Measurements from ENCODE around the gene FOXJ1.

FOXJ1 gene

GRCh38 chr17:76164331-76164730 is 23.3 kb upstream of the FOXJ1 start:
- H2AFZ ChIP-seq (ENCODE audit: low read depth, low read length, severe bottlenecking), result no peak overlapping the region
- no peaks in the 10 kb centered on the region for H3K36me3 ChIP-seq (ENCODE audit: low read length)
- no peaks in the 10 kb centered on the region for H3K27me3 ChIP-seq (ENCODE audit: low read length)
- H3K9ac ChIP-seq (ENCODE audit: low read length), result no peak overlapping the region
- no peaks in the 10 kb centered on the region for H3K9me3 ChIP-seq (ENCODE audit: insufficient read depth, low read length)
- H3K4me3 ChIP-seq (ENCODE audit: insufficient read depth, low read length, poor library complexity, severe bottlenecking), result no peak overlapping the region
- H4K20me1 ChIP-seq (ENCODE audit: low read depth, low read length), result no peaks in the 10 kb centered on the region
- no peak overlapping the region for H3K4me2 ChIP-seq (ENCODE audit: low read depth, low read length, poor library complexity, severe bottlenecking)
- no peaks in the 10 kb centered on the region for H3K9me2 ChIP-seq (replicated peaks; ENCODE audit: insufficient read depth, low read length)
- no peaks in the 10 kb centered on the region for H3K79me2 ChIP-seq (ENCODE audit: insufficient read depth, low read length)
- H3K27ac ChIP-seq (ENCODE audit: low read depth, low read length), result no peak overlapping the region
- no peaks in the 10 kb centered on the region for H3F3A ChIP-seq (ENCODE audit: insufficient read depth)
- no peak for TF ChIP-seq CTCF (IDR thresholded peaks at IDR 0.05; ENCODE audit: insufficient read depth, low read length, poor library complexity, severe bottlenecking)
- TF ChIP-seq EZH2phosphoT487 (conservative IDR thresholded peaks at IDR 0.05; ENCODE audit: low read length), result no peak

- no peaks in the 10 kb centered on the region for H3F3A ChIP-seq (ENCODE audit: insufficient read depth)
- no peaks in the 10 kb centered on the region for H3K36me3 ChIP-seq (ENCODE audit: low read length)
- H3K9ac ChIP-seq (ENCODE audit: low read length), result no peak overlapping the region
- H3K79me2 ChIP-seq (ENCODE audit: insufficient read depth, low read length), result no peaks in the 10 kb centered on the region
- H3K9me2 ChIP-seq (replicated peaks; ENCODE audit: insufficient read depth, low read length), result no peaks in the 10 kb centered on the region
- no peaks in the 10 kb centered on the region for H4K20me1 ChIP-seq (ENCODE audit: low read depth, low read length)
- H3K27ac ChIP-seq (ENCODE audit: low read depth, low read length), result no peak overlapping the region
- H3K4me2 ChIP-seq (ENCODE audit: low read depth, low read length, poor library complexity, severe bottlenecking), result no peak overlapping the region
- no peak overlapping the region for H3K4me3 ChIP-seq (ENCODE audit: insufficient read depth, low read length, poor library complexity, severe bottlenecking)
- TF ChIP-seq CTCF (IDR thresholded peaks at IDR 0.05; ENCODE audit: insufficient read depth, low read length, poor library complexity, severe bottlenecking), result no peak
- no peak for TF ChIP-seq EZH2phosphoT487 (conservative IDR thresholded peaks at IDR 0.05; ENCODE audit: low read length)
- no peaks in the 10 kb centered on the region for H3K27me3 ChIP-seq (ENCODE audit: low read length)
- H2AFZ ChIP-seq (ENCODE audit: low read depth, low read length, severe bottlenecking), result no peak overlapping the region
- no peaks in the 10 kb centered on the region for H3K9me3 ChIP-seq (ENCODE audit: insufficient read depth, low read length)
Measured at GRCh38 chr17:76163919-76164318, 22.9 kb upstream of the FOXJ1 start.

- H3K27me3 ChIP-seq (ENCODE audit: low read length), result no peaks in the 10 kb centered on the region
- H4K20me1 ChIP-seq (ENCODE audit: low read depth, low read length), result no peaks in the 10 kb centered on the region
- no peak overlapping the region for H3K27ac ChIP-seq (ENCODE audit: low read depth, low read length)
- TF ChIP-seq EZH2phosphoT487 (conservative IDR thresholded peaks at IDR 0.05; ENCODE audit: low read length) (no peak), CTCF (IDR thresholded peaks at IDR 0.05; ENCODE audit: insufficient read depth, low read length, poor library complexity, severe bottlenecking) (no peak)
- H3F3A ChIP-seq (ENCODE audit: insufficient read depth), result no peaks in the 10 kb centered on the region
- no peaks in the 10 kb centered on the region for H3K9me2 ChIP-seq (replicated peaks; ENCODE audit: insufficient read depth, low read length)
- H3K9me3 ChIP-seq (ENCODE audit: insufficient read depth, low read length), result no peaks in the 10 kb centered on the region
- H3K36me3 ChIP-seq (ENCODE audit: low read length), result no peaks in the 10 kb centered on the region
- no peak overlapping the region for H2AFZ ChIP-seq (ENCODE audit: low read depth, low read length, severe bottlenecking)
- no peak overlapping the region for H3K4me2 ChIP-seq (ENCODE audit: low read depth, low read length, poor library complexity, severe bottlenecking)
- no peak overlapping the region for H3K4me3 ChIP-seq (ENCODE audit: insufficient read depth, low read length, poor library complexity, severe bottlenecking)
- H3K79me2 ChIP-seq (ENCODE audit: insufficient read depth, low read length), result no peaks in the 10 kb centered on the region
- no peak overlapping the region for H3K9ac ChIP-seq (ENCODE audit: low read length)
Measured at GRCh38 chr17:76161619-76162266, 20.7 kb upstream of the FOXJ1 start.

Measured in SU-DHL-6 (cell line).